ENCODE data around the gene ZBTB47.

GRCh38 chr3:42662813-42663535 lies 9.5 kb downstream of the ZBTB47 start:
- no peak for TF ChIP-seq POLR2AphosphoS5 (IDR thresholded peaks at IDR 0.05; ENCODE audit: low read depth, low read length)
- no peak for TF ChIP-seq POLR2A (IDR thresholded peaks at IDR 0.05; ENCODE audit: low read depth, low read length)
